SK-N-MC (cell line): Measurements from ENCODE around the gene ARHGAP26.

Experiments
- EZH2 ChIP-seq: fragments of 200-600 bp; sonication (generic); IDR thresholded peaks from one replicate; pipeline ENCODE4 v1.6.1; 2017; ENCODE audit warnings: antibody characterized with exemption
- POLR2AphosphoS5 ChIP-seq: IDR thresholded peaks from 2 replicates; pipeline ENCODE4 v1.6.1; 2012; ENCODE audit warnings: mild to moderate bottlenecking, low read depth, low read length, borderline replicate concordance

DNA sequence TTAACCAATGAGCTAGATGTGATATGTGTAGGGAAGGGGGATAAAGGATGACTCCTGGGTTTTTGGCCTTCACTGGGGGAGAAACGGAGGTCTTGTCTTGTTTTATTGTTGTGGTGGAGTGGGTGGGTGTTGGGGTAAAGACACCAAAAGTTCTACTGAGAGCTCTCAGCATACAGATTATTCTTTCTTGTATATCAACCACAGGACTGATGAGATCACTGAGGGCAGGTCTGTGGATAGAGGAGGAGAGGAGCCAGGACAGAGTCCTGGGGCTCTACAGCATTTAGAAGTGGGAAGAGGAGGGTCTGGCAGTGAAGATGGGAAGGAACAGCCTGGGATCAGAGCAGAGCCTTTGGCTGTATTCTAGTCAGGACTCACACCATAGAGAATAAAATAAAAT lies 310.8 kb downstream of the ARHGAP26 start:
- TF ChIP-seq EZH2 (no peak), POLR2AphosphoS5 (no peak)
